ENCODE results near the gene POLR2E. TPM values are rescaled to one million over a fixed set of nuclear protein-coding genes. Genes with fewer than 3 reads are reported as not detected.
"Not testable (repeated sequence)": the region's sequence is repeated elsewhere in the genome, so short reads cannot be mapped to it uniquely, and the experiment has no call there.

Gene POLR2E
- total RNA-seq, 8 experiments from 2014 or later: 73.0 to 233 (median 103) TPM

GRCh38 chr19:1132552-1133383, 37.6 kb upstream of the POLR2E start:
- peak; percentile 0 to 45 (median 25) for ATAC-seq (replicated peaks in 6 of 8)
- peak overlapping the region in 1 of 2 donors; percentile 69 for H3K27ac ChIP-seq

GRCh38 chr19:1131718-1132551, 36.8 kb upstream of the POLR2E start:
- H3K4me1 ChIP-seq (replicated peaks in 1 of 2): peaks cover 21 to 23% of the 10 kb centered on the region in 2 donors
- H3K27ac ChIP-seq: peak overlapping the region in 1 of 2 donors; percentile 69
- peak overlapping the region; percentile 12 to 46 (median 29) for H3K4me3 ChIP-seq
- 0% methylated on average over 5 of the region's 64 CpGs; no CpG with 5 or more reads in 9 of the 10 experiments for WGBS, 10 experiments
- in situ Hi-C loops (cut with MboI; ENCODE audit: low pct_unique_long_range_greater_than_20kb in 2 of 9, low sequenced_read_pairs in 9 of 9, unreplicated experiment in 9 of 9): no loop called here
- ATAC-seq (replicated peaks in 6 of 8): peak; percentile 53 to 83 (median 72)

More at GRCh38 chr19:1132552-1133383, 37.6 kb upstream of the POLR2E start:
- Histone ChIP-seq H3K4me3 (peak overlapping the region in 4 of 5 donors; percentile 22 to 46 (median 34)), H3K4me1 (replicated peaks in 1 of 2) (peaks cover 21 to 23% of the 10 kb centered on the region in 2 donors)
- WGBS, 10 experiments: 13 to 75% (median 59%) methylated on average over 3 to 21 of the region's 48 CpGs; no CpG with 5 or more reads in 7 of the 10 experiments
- in situ Hi-C loops (cut with MboI; ENCODE audit: low pct_unique_long_range_greater_than_20kb in 2 of 9, low sequenced_read_pairs in 9 of 9, unreplicated experiment in 9 of 9): no loop called here

GRCh38 chr19:1130771-1131717, 35.9 kb upstream of the POLR2E start:
- ATAC-seq (replicated peaks in 6 of 8): peak; percentile 1 to 42 (median 18)
- H3K4me1 ChIP-seq (replicated peaks in 1 of 2): peaks cover 21 to 23% of the 10 kb centered on the region in 2 donors
- 20 to 88% (median 85%) methylated on average over 1 to 5 of the region's 22 CpGs; no CpG with 5 or more reads in 7 of the 10 experiments for WGBS, 10 experiments
- peak overlapping the region in 1 of 2 donors; percentile 69 for H3K27ac ChIP-seq
- in situ Hi-C loops (cut with MboI; ENCODE audit: low pct_unique_long_range_greater_than_20kb in 2 of 9, low sequenced_read_pairs in 9 of 9, unreplicated experiment in 9 of 9): no loop called here
- peak overlapping the region; percentile 12 to 46 (median 29) for H3K4me3 ChIP-seq

GRCh38 chr19:1129535-1129934, 34.4 kb upstream of the POLR2E start:
- WGBS, 10 experiments: 78 to 80% methylated on average over 1 to 3 of the region's 18 CpGs; no CpG with 5 or more reads in 8 of the 10 experiments
- no peak for ATAC-seq (replicated peaks in 6 of 8)
- Histone ChIP-seq H3K4me3 (no peak overlapping the region), H3K4me1 (replicated peaks in 1 of 2) (peaks cover 21 to 23% of the 10 kb centered on the region in 2 donors), H3K27ac (no peak overlapping the region)
- in situ Hi-C loops (cut with MboI; ENCODE audit: low pct_unique_long_range_greater_than_20kb in 2 of 9, low sequenced_read_pairs in 9 of 9, unreplicated experiment in 9 of 9): no loop called here

GRCh38 chr19:1129084-1129483, 33.9 kb upstream of the POLR2E start:
- H3K27ac ChIP-seq; H3K4me3 ChIP-seq; in situ Hi-C loops (cut with MboI; ENCODE audit: low pct_unique_long_range_greater_than_20kb in 2 of 9, low sequenced_read_pairs in 9 of 9, unreplicated experiment in 9 of 9); ATAC-seq (replicated peaks in 6 of 8): not testable (repeated sequence)
- WGBS, 10 experiments: 63 to 100% (median 90%) methylated on average over 1 to 5 of the region's 7 CpGs; no CpG with 5 or more reads in 4 of the 10 experiments
- H3K4me1 ChIP-seq (replicated peaks in 1 of 2): peaks cover 21 to 23% of the 10 kb centered on the region in 2 donors

- in situ Hi-C loops (cut with MboI; ENCODE audit: low pct_unique_long_range_greater_than_20kb in 2 of 9, low sequenced_read_pairs in 9 of 9, unreplicated experiment in 9 of 9): no loop called here
- H3K4me3 ChIP-seq: no peak overlapping the region
- whole genome bisulfite sequencing, 10 experiments: 80 to 100% (median 100%) methylated on average over 3 to 9 of the region's 17 CpGs; no CpG with 5 or more reads in 7 of the 10 experiments
These were observed 32.9 kb upstream of the POLR2E start for GRCh38 chr19:1128106-1128505.

GRCh38 chr19:1126984-1127760, 32.0 kb upstream of the POLR2E start:
- no peak overlapping the region for H3K4me3 ChIP-seq
- ATAC-seq (replicated peaks in 6 of 8): no peak
- no peak overlapping the region for H3K27ac ChIP-seq
- 80 to 95% methylated on average over 1 to 4 of the region's 33 CpGs; no CpG with 5 or more reads in 8 of the 10 experiments for WGBS, 10 experiments
- H3K4me1 ChIP-seq (replicated peaks in 1 of 2): peaks cover 15 to 21% of the 10 kb centered on the region in 2 donors
- in situ Hi-C loops (cut with MboI; ENCODE audit: low pct_unique_long_range_greater_than_20kb in 2 of 9, low sequenced_read_pairs in 9 of 9, unreplicated experiment in 9 of 9): no loop called here

More at GRCh38 chr19:1128106-1128505, 32.9 kb upstream of the POLR2E start:
- no peak overlapping the region for H3K27ac ChIP-seq
- peaks cover 24 to 27% of the 10 kb centered on the region in 2 donors for H3K4me1 ChIP-seq (replicated peaks in 1 of 2)
- ATAC-seq (replicated peaks in 6 of 8): peak in 2 of 8 experiments; percentile 2 to 12

- H3K4me1 ChIP-seq (replicated peaks in 1 of 2): peaks cover 3 to 10% of the 10 kb centered on the region in 2 donors
- 62 to 100% (median 88%) methylated on average over 1 to 16 of the region's 33 CpGs; no CpG with 5 or more reads in 2 of the 10 experiments for WGBS, 10 experiments
- H3K27ac ChIP-seq: no peak overlapping the region
- in situ Hi-C loops (cut with MboI; ENCODE audit: low pct_unique_long_range_greater_than_20kb in 2 of 9, low sequenced_read_pairs in 9 of 9, unreplicated experiment in 9 of 9): no loop called here
- no peak overlapping the region for H3K4me3 ChIP-seq
- ATAC-seq (replicated peaks in 6 of 8): no peak
These were observed 30.7 kb upstream of the POLR2E start for GRCh38 chr19:1125601-1126467.

GRCh38 chr19:1123885-1124677, 28.9 kb upstream of the POLR2E start:
- in situ Hi-C loops (cut with MboI; ENCODE audit: low pct_unique_long_range_greater_than_20kb in 2 of 9, low sequenced_read_pairs in 9 of 9, unreplicated experiment in 9 of 9): no loop called here
- 63 to 100% methylated on average over 1 to 4 of the region's 23 CpGs; no CpG with 5 or more reads in 8 of the 10 experiments for WGBS, 10 experiments
- H3K4me1 ChIP-seq (replicated peaks in 1 of 2): peaks cover 2 to 10% of the 10 kb centered on the region in 2 donors
- H3K27ac ChIP-seq: no peak overlapping the region
- ATAC-seq (replicated peaks in 6 of 8): peak in 2 of 8 experiments; percentile 11 to 16
- no peak overlapping the region for H3K4me3 ChIP-seq

GRCh38 chr19:1123381-1123780, 28.2 kb upstream of the POLR2E start:
- H3K27ac ChIP-seq: no peak overlapping the region

More at GRCh38 chr19:1123381-1123780, 28.2 kb upstream of the POLR2E start:
- WGBS, 10 experiments: 60 to 100% (median 82%) methylated on average over 1 to 7 of the region's 20 CpGs; no CpG with 5 or more reads in 6 of the 10 experiments
- peak; percentile 0 to 36 (median 8) for ATAC-seq (replicated peaks in 6 of 8)
- peaks cover 2 to 10% of the 10 kb centered on the region in 2 donors for H3K4me1 ChIP-seq (replicated peaks in 1 of 2)
- in situ Hi-C loops (cut with MboI; ENCODE audit: low pct_unique_long_range_greater_than_20kb in 2 of 9, low sequenced_read_pairs in 9 of 9, unreplicated experiment in 9 of 9): no loop called here
- H3K4me3 ChIP-seq: no peak overlapping the region

Data from motor neuron (in vitro differentiated cells).